ENCODE data around the gene MLPH. TPM values are rescaled to one million over a fixed set of nuclear protein-coding genes. Genes with fewer than 3 reads are reported as not detected.

MLPH gene
- total and polyA plus RNA-seq, 2 of the 13 experiments (the other 11 are each of a cell fraction or from before 2014, with no cell fraction given), result 0.12 TPM; not detected in 1

- peak; percentile 77; the same call in 1 of the 2 replicates for TF ChIP-seq THAP9 (CRISPR knock-in tag; IDR thresholded peaks at IDR 0.05; ENCODE audit: borderline replicate concordance)
- TF ChIP-seq SIX1 (CRISPR knock-in tag; IDR thresholded peaks at IDR 0.05; ENCODE audit: borderline replicate concordance), result peak; percentile 99
- TF ChIP-seq ZNF446 (CRISPR knock-in tag; IDR thresholded peaks at IDR 0.05), result no peak
- TF ChIP-seq ZNF891 (CRISPR knock-in tag; IDR thresholded peaks at IDR 0.05), result no peak; the same call in 1 of the 2 replicates
- TF ChIP-seq SAP130 (CRISPR knock-in tag; IDR thresholded peaks at IDR 0.05; ENCODE audit: low read depth), result peak; percentile 97
- TF ChIP-seq PBX3 (CRISPR knock-in tag; IDR thresholded peaks at IDR 0.05; ENCODE audit: borderline replicate concordance), result no peak
- peak; percentile 95 for TF ChIP-seq GFI1 (CRISPR knock-in tag; IDR thresholded peaks at IDR 0.05; ENCODE audit: borderline replicate concordance)
- peak; percentile 56 for TF ChIP-seq KMT2A (CRISPR knock-in tag; IDR thresholded peaks at IDR 0.05)
- TF ChIP-seq THAP8 (CRISPR knock-in tag; IDR thresholded peaks at IDR 0.05; ENCODE audit: borderline replicate concordance), result no peak
- TF ChIP-seq ZFP36L1 (CRISPR knock-in tag; IDR thresholded peaks at IDR 0.05), result no peak
- peak; percentile 96 for TF ChIP-seq ZNF430 (CRISPR knock-in tag; IDR thresholded peaks at IDR 0.05)
- peak; percentile 100 for TF ChIP-seq SKIL (CRISPR knock-in tag; IDR thresholded peaks at IDR 0.05; ENCODE audit: borderline replicate concordance)
- TF ChIP-seq MAX (IDR thresholded peaks at IDR 0.05), result peak; percentile 65
- peak; percentile 13; the same call in 1 of the 2 replicates for TF ChIP-seq TBX3 (IDR thresholded peaks at IDR 0.05; ENCODE audit: borderline replicate concordance)
- 0 out of 2 replicates have a peak, but pooled peaks have one; percentile 26 for TF ChIP-seq NRL (CRISPR knock-in tag; IDR thresholded peaks at IDR 0.05; ENCODE audit: borderline replicate concordance)
- TF ChIP-seq ZNF800 (CRISPR knock-in tag; IDR thresholded peaks at IDR 0.05), result peak; percentile 72
- TF ChIP-seq MZF1 (CRISPR knock-in tag; IDR thresholded peaks at IDR 0.05; ENCODE audit: borderline replicate concordance), result no peak; the same call in 1 of the 2 replicates
- TF ChIP-seq MYC (CRISPR knock-in tag; IDR thresholded peaks at IDR 0.05; ENCODE audit: borderline replicate concordance), result peak; percentile 78
- no peak for TF ChIP-seq CEBPB (IDR thresholded peaks at IDR 0.05; ENCODE audit: borderline replicate concordance, low read depth, low read length)
- TF ChIP-seq TARDBP (CRISPR knock-in tag; IDR thresholded peaks at IDR 0.05), result peak; percentile 96
These were observed 98.7 kb downstream of the MLPH start (continued) for GRCh38 chr2:237585590-237586221.
